Stomach (tissue), 9 donors: Measurements from ENCODE around the gene DAB1. TPM values are rescaled to one million over a fixed set of nuclear protein-coding genes. Genes with fewer than 3 reads are reported as not detected.

Experiments used
- DNase-seq, 2 donors: peaks; one replicate each; pipeline versions ENCODE4 v3.0.0 to v3.0.0-alpha.2; 2013 to 2019
- H3K27ac ChIP-seq, 5 donors: fragments of 200-600 bp in 4 of 5; sonication (generic) in 4 of 5; one replicate each; pipeline ENCODE4 v1.5.1; 2013 to 2019; ENCODE audit warnings: mild to moderate bottlenecking in 1 of 5, moderate library complexity in 1 of 5
- H3K27me3 ChIP-seq, 3 donors: fragments of 200-600 bp; sonication (generic); one replicate each; pipeline ENCODE4 v1.5.1; 2017 to 2019; ENCODE audit warnings: mixed run types in 1 of 3
- H3K36me3 ChIP-seq, 4 donors: fragments of 200-600 bp; sonication (generic); 1 replicate in 3 of 4; 2 replicates in 1 of 4; pipeline ENCODE4 v1.5.1; 2016 to 2019
- H3K4me1 ChIP-seq, 4 donors: fragments of 200-600 bp; sonication (generic); one replicate each; pipeline ENCODE4 v1.5.1; 2016 to 2019
- H3K4me3 ChIP-seq, 4 donors: fragments of 200-600 bp; sonication (generic) in 3 of 4; one replicate each; pipeline ENCODE4 v1.5.1; 2016 to 2019; ENCODE audit warnings: mild to moderate bottlenecking in 1 of 4
- H3K9me3 ChIP-seq, 4 donors: fragments of 200-600 bp; sonication (generic); one replicate each; pipeline ENCODE4 v1.5.1; 2016 to 2019
- CTCF ChIP-seq, 7 experiments: fragments of 450-650 bp in 4 of 7; fragments of 200-600 bp in 3 of 7; sonication (generic) in 3 of 7; IDR thresholded peaks; one replicate each; pipeline ENCODE4 v1.5.1; 2016 to 2019; ENCODE audit warnings: antibody characterized with exemption in 7 of 7, control low read depth in 2 of 7, mild to moderate bottlenecking in 1 of 7
- EP300 ChIP-seq: sonication (generic); formaldehyde crosslinking; IDR thresholded peaks from one replicate; pipeline ENCODE4 v1.6.1; 2017; ENCODE audit warnings: antibody characterized with exemption
- POLR2A ChIP-seq, 4 donors: fragments of 450-650 bp; IDR thresholded peaks; one replicate each; pipeline ENCODE4 v1.6.1; 2016; ENCODE audit warnings: antibody characterized with exemption in 4 of 4, control low read depth in 2 of 4, mild to moderate bottlenecking in 1 of 4, moderate library complexity in 1 of 4
- POLR2AphosphoS5 ChIP-seq, 3 donors: sonication (generic); formaldehyde crosslinking; IDR thresholded peaks; one replicate each; pipeline ENCODE4 v1.6.1; 2016; ENCODE audit warnings: antibody characterized with exemption in 3 of 3
- WGBS, 5 donors: extraction: QIAGEN DNeasy Blood & Tissue Kit in 3 of 5; methylation state at CpG; one replicate each; pipeline versions ENCODE4 v1.1.5 to v1.1.7; 2013 to 2018; 5-methylcytosine and 5-hydroxymethylcytosine counted together
- intact Hi-C: fragments of 100-400 bp; cut with DNase I; formaldehyde crosslinking; loops from one replicate; pipeline ENCODE4 v1.15.1; 2023; ENCODE audit warnings: low total_unique reads
- polyA plus RNA-seq, 3 donors: library from polyadenylated mRNA; stranded (reverse); fragments of 200-250 nt; gene quantifications; one replicate each; pipeline ENCODE4 v1.2.3, GENCODE V29; 2013
- total RNA-seq, 5 donors: library from RNA; depleted of rRNA; stranded (reverse); fragments of >200 nt; gene quantifications; one replicate each; pipeline versions ENCODE4 v1.1.0 to v1.2.3, GENCODE V29; 2014 to 2016
- donor health status: healthy with polysubstance abuse.
- donor health status: Bipolar disorder and iron deficiency.
- donor health status: healthy.

DAB1 gene
- total and polyA plus RNA-seq, 8 donors: under 0.01 to 3.5 (median 0.61) TPM; not detected in 1

- intact Hi-C loops: no loop called here
- no peak for DNase-seq
- no peaks in the 10 kb centered on the region for H3K4me1 ChIP-seq
- H3K9me3 ChIP-seq: no peaks in the 10 kb centered on the region
- TF ChIP-seq POLR2A (IDR thresholded peaks at IDR 0.05) (no peak), CTCF (IDR thresholded peaks at IDR 0.05) (no peak), EP300 (no peak), POLR2AphosphoS5 (IDR thresholded peaks at IDR 0.05) (no peak)
- H3K27me3 ChIP-seq: no peaks in the 10 kb centered on the region
- H3K36me3 ChIP-seq: no peaks in the 10 kb centered on the region
- H3K27ac ChIP-seq: no peak overlapping the region
- H3K4me3 ChIP-seq: no peak overlapping the region
Observed at GRCh38 chr1:57443004-57443403, 19.1 kb upstream of the DAB1 start.

GRCh38 chr1:57440096-57440495 is 16.2 kb upstream of the DAB1 start:
- DNase-seq: no peak
- Histone ChIP-seq H3K27ac (no peak overlapping the region), H3K36me3 (no peaks in the 10 kb centered on the region), H3K4me1 (no peaks in the 10 kb centered on the region), H3K27me3 (no peaks in the 10 kb centered on the region), H3K4me3 (no peak overlapping the region), H3K9me3 (no peaks in the 10 kb centered on the region)
- TF ChIP-seq POLR2AphosphoS5 (IDR thresholded peaks at IDR 0.05) (no peak), EP300 (no peak), POLR2A (IDR thresholded peaks at IDR 0.05) (no peak), CTCF (IDR thresholded peaks at IDR 0.05) (no peak)
- WGBS, 5 donors: 73 to 90% (median 85%) methylated on average over 1 of the region's 1 CpG
- intact Hi-C loops: no loop called here

- Histone ChIP-seq H3K9me3 (no peaks in the 10 kb centered on the region), H3K27ac (no peak overlapping the region), H3K36me3 (no peaks in the 10 kb centered on the region), H3K4me3 (no peak overlapping the region), H3K27me3 (no peaks in the 10 kb centered on the region), H3K4me1 (peaks cover 0 to 3% (median 0%) of the 10 kb centered on the region in 4 donors)
- WGBS, 5 donors: 65 to 81% (median 67%) methylated on average over 5 of the region's 5 CpGs
- intact Hi-C loops: no loop called here
- DNase-seq: peak in 1 of 2 donors; percentile 12
- TF ChIP-seq CTCF (IDR thresholded peaks at IDR 0.05): no peak
- no peak for TF ChIP-seq POLR2A (IDR thresholded peaks at IDR 0.05)
- no peak for TF ChIP-seq EP300
- no peak for TF ChIP-seq POLR2AphosphoS5 (IDR thresholded peaks at IDR 0.05)
Observed at GRCh38 chr1:57431400-57431799, 7.5 kb upstream of the DAB1 start.

GRCh38 chr1:57424231-57425027 is 569 bp upstream of the DAB1 start:
- intact Hi-C loops: no loop called here
- Histone ChIP-seq H3K9me3 (no peaks in the 10 kb centered on the region), H3K36me3 (no peaks in the 10 kb centered on the region), H3K4me3 (peak overlapping the region; percentile 45 to 62 (median 52)), H3K27me3 (peaks cover 8 to 66% (median 41%) of the 10 kb centered on the region in 3 donors), H3K27ac (peak overlapping the region in 1 of 5 donors; percentile 38), H3K4me1 (peaks cover 23 to 36% (median 30%) of the 10 kb centered on the region in 4 donors)
- TF ChIP-seq POLR2AphosphoS5 (IDR thresholded peaks at IDR 0.05): no peak
- TF ChIP-seq EP300: no peak
- TF ChIP-seq CTCF (IDR thresholded peaks at IDR 0.05): peak in 4 of 7 experiments; percentile 31 to 44 (median 39)
- WGBS, 5 donors: 1 to 4% (median 2%) methylated on average over 47 to 63 of the region's 63 CpGs
- peak; percentile 31 to 78 for DNase-seq
